Activated T-helper 17 cell treated with anti-CD3 and anti-CD28 coated beads, Interleukin-2, amount 50 U/mL, for 72 hours (primary cell): ENCODE results near the gene EIF4G2. TPM values are rescaled to one million over a fixed set of nuclear protein-coding genes. Genes with fewer than 3 reads are reported as not detected.

Source experiments
- ATAC-seq: fragments of 150-1000 bp; cut with Tn5 transposase; replicated peaks from 2 replicates; pipeline ENCODE4 v1.10.0; 2021; ENCODE audit warnings: mild to moderate bottlenecking, moderate library complexity
- H3K27ac Mint-ChIP-seq: one replicate; pipeline ENCODE4 v1.8.0; 2022; ENCODE audit warnings: mixed read lengths
- H3K27me3 Mint-ChIP-seq: one replicate; pipeline ENCODE4 v1.8.0; 2022; ENCODE audit warnings: mixed read lengths
- H3K36me3 Mint-ChIP-seq: one replicate; pipeline ENCODE4 v1.8.0; 2022; ENCODE audit warnings: low read depth, mild to moderate bottlenecking, mixed read lengths
- H3K4me1 Mint-ChIP-seq: one replicate; pipeline ENCODE4 v1.8.0; 2022; ENCODE audit warnings: mixed read lengths
- H3K4me3 Mint-ChIP-seq: one replicate; pipeline ENCODE4 v1.8.0; 2022; ENCODE audit warnings: mild to moderate bottlenecking, mixed read lengths
- H3K9me3 Mint-ChIP-seq: one replicate; pipeline ENCODE4 v1.8.0; 2022; ENCODE audit warnings: mixed read lengths
- total RNA-seq, 2 donors: library from RNA; stranded (reverse); gene quantifications; one replicate each; pipeline ENCODE4 v1.2.3, GENCODE V29; 2022

Gene EIF4G2
- total RNA-seq, 2 donors from 2014 or later, result 622 to 1,188 TPM

DNA sequence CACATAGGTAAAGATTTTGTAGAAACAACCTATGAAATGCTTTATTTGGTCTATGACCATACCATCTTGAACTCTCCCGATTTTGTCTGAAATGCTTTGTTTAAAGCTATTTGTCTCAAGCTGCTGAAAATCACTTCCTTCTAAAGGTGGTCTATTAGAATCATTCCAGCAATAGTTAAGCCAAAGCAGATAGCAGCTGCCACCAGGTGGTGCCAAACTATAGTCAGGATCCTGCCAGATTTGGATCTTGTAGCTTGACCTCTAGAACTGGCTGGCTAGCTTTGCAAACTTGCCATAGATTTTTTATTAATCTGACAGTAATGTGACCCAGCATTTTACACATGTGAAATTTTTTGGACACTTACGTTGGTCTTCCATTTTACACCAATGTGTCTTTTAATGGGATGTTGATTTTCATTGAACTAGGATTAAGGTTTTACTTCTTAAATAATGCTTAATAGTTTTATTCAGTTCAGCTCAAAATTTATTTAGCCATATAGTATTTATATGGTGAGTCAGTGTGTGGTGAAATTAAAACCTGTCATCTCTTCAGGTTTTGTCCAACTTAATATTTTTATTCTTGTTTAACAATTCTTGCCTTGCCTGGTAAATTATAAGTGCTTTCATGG is 38.0 kb downstream of the EIF4G2 start:
- H3K27me3 Mint-ChIP-seq, result no peaks in the 10 kb centered on the region
- no peaks in the 10 kb centered on the region for H3K36me3 Mint-ChIP-seq
- ATAC-seq, result no peak
- no peaks in the 10 kb centered on the region for H3K9me3 Mint-ChIP-seq
- H3K4me3 Mint-ChIP-seq, result no peak overlapping the region
- H3K27ac Mint-ChIP-seq, result no peak overlapping the region
- H3K4me1 Mint-ChIP-seq, result no peaks in the 10 kb centered on the region

GRCh38 chr11:10764412-10764811 is 44.3 kb downstream of the EIF4G2 start:
- H3K4me1 Mint-ChIP-seq, result no peaks in the 10 kb centered on the region
- no peaks in the 10 kb centered on the region for H3K9me3 Mint-ChIP-seq
- H3K27ac Mint-ChIP-seq, result peak overlapping the region; percentile 17
- H3K4me3 Mint-ChIP-seq, result no peak overlapping the region
- ATAC-seq, result no peak
- no peaks in the 10 kb centered on the region for H3K27me3 Mint-ChIP-seq
- no peaks in the 10 kb centered on the region for H3K36me3 Mint-ChIP-seq

DNA sequence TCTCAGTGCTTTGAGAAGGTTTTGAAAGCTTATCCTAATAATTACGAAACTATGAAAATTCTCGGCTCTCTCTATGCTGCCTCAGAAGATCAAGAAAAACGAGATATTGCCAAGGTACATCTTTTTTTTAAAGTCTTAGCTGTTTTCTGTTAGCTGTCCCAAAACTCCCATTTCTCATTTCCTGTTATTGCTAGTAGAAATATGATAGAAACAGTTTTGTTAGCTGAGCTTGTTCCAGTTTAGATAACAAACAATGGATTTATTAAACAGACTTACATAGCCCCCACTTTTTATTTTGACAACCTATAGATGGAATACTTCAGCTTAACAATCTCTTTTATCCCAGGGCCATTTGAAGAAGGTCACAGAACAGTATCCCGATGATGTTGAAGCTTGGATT is 45.0 kb downstream of the EIF4G2 start:
- H3K27me3 Mint-ChIP-seq, result no peaks in the 10 kb centered on the region
- ATAC-seq, result no peak
- H3K9me3 Mint-ChIP-seq, result no peaks in the 10 kb centered on the region
- no peak overlapping the region for H3K4me3 Mint-ChIP-seq
- peak overlapping the region; percentile 17 for H3K27ac Mint-ChIP-seq
- H3K36me3 Mint-ChIP-seq, result no peaks in the 10 kb centered on the region
- H3K4me1 Mint-ChIP-seq, result no peaks in the 10 kb centered on the region

DNA sequence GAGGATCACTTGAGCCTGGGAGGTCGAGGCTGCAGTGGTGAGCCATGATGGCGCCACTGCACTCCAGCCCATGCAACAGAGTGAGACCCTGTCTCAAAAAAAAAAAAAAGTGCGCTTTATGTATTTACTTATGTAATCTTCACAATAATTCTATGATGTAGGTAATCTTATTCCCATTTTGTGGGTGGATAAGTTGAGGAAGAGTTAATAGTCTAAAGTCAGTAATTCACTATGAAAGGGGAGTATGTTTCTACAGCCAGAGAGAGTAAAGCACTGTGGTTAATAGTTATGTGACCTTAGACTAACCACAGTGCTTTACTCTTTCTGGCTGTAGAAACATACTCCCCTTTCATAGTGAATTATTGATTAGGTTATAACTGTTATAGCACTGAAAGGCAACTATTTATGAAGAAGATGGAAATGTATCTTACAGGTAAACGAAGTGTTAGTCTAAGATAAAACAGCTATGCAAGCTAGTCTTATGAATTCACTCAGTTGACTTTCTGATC is 45.8 kb downstream of the EIF4G2 start:
- Mint-ChIP-seq H3K27ac (peak overlapping the region; percentile 17), H3K4me1 (no peaks in the 10 kb centered on the region), H3K36me3 (no peaks in the 10 kb centered on the region), H3K9me3 (no peaks in the 10 kb centered on the region), H3K4me3 (no peak overlapping the region), H3K27me3 (no peaks in the 10 kb centered on the region)
- ATAC-seq, result no peak

GRCh38 chr11:10762185-10762584 is 46.5 kb downstream of the EIF4G2 start:
- Mint-ChIP-seq H3K36me3 (no peaks in the 10 kb centered on the region), H3K27ac (no peak overlapping the region), H3K4me3 (no peak overlapping the region), H3K4me1 (no peaks in the 10 kb centered on the region), H3K27me3 (no peaks in the 10 kb centered on the region), H3K9me3 (no peaks in the 10 kb centered on the region)
- ATAC-seq, result no peak

GRCh38 chr11:10761085-10761698 is 47.5 kb downstream of the EIF4G2 start:
- Mint-ChIP-seq H3K4me1 (no peaks in the 10 kb centered on the region), H3K36me3 (no peaks in the 10 kb centered on the region), H3K4me3 (no peak overlapping the region), H3K27ac (no peak overlapping the region), H3K27me3 (no peaks in the 10 kb centered on the region), H3K9me3 (no peaks in the 10 kb centered on the region)
- ATAC-seq, result no peak

- Mint-ChIP-seq H3K4me3 (no peak overlapping the region), H3K9me3 (no peaks in the 10 kb centered on the region)
Observed at GRCh38 chr11:10758957-10759356, 49.8 kb downstream of the EIF4G2 start.

DNA sequence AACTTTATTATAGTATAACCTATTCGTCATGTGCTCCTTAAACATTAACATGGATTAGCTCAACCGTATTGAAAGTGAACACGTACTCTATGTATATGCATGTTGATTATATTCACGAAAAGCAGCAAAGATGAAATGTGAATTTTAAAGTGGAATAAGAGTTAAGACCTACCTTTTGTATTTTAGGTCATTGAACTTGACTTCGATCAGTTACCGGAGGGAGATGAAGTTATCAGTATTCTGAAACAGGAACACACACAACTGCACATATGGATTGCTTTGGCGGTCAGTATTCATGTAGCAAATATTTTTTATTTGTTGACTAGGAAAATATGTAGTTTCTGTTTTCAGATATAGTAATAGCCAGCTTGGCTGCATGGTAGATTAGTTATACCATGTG is 56.2 kb downstream of the EIF4G2 start:
- Mint-ChIP-seq H3K4me3 (peak overlapping the region; percentile 96), H3K4me1 (peaks cover 13% of the 10 kb centered on the region), H3K27me3 (no peaks in the 10 kb centered on the region), H3K27ac (no peak overlapping the region), H3K36me3 (peaks cover 7% of the 10 kb centered on the region), H3K9me3 (no peaks in the 10 kb centered on the region)
- no peak for ATAC-seq

More at GRCh38 chr11:10758957-10759356, 49.8 kb downstream of the EIF4G2 start:
- Mint-ChIP-seq H3K27ac (no peak overlapping the region), H3K4me1 (no peaks in the 10 kb centered on the region), H3K27me3 (no peaks in the 10 kb centered on the region), H3K36me3 (no peaks in the 10 kb centered on the region)
- no peak for ATAC-seq

GRCh38 chr11:10752061-10752460 is 56.7 kb downstream of the EIF4G2 start:
- Mint-ChIP-seq H3K36me3 (peaks cover 7% of the 10 kb centered on the region), H3K27ac (peak overlapping the region; percentile 94), H3K9me3 (no peaks in the 10 kb centered on the region), H3K4me3 (peak overlapping the region; percentile 96), H3K27me3 (no peaks in the 10 kb centered on the region), H3K4me1 (peaks cover 13% of the 10 kb centered on the region)
- ATAC-seq, result no peak

GRCh38 chr11:10751581-10751940 is 57.2 kb downstream of the EIF4G2 start:
- H3K4me3 Mint-ChIP-seq, result peak overlapping the region; percentile 96
- H3K27me3 Mint-ChIP-seq, result no peaks in the 10 kb centered on the region
- H3K27ac Mint-ChIP-seq, result peak overlapping the region; percentile 94
- peaks cover 13% of the 10 kb centered on the region for H3K4me1 Mint-ChIP-seq
- H3K9me3 Mint-ChIP-seq, result no peaks in the 10 kb centered on the region
- H3K36me3 Mint-ChIP-seq, result peaks cover 7% of the 10 kb centered on the region
- peak; percentile 22 for ATAC-seq

GRCh38 chr11:10750838-10751580 is 57.7 kb downstream of the EIF4G2 start, which contains the start of gene CTR9:
TSS of gene CTR9 (plus strand) at chr11:10751246. CDS start at chr11:10751413, 167 bp downstream.
- Mint-ChIP-seq H3K9me3 (no peaks in the 10 kb centered on the region), H3K4me3 (peak within 1 kb of the TSS; percentile 96), H3K36me3 (peaks cover 7% of the 10 kb centered on the region), H3K27me3 (no peaks in the 10 kb centered on the region), H3K27ac (peak within 1 kb of the TSS; percentile 94), H3K4me1 (peaks cover 13% of the 10 kb centered on the region)
- ATAC-seq, result peak; percentile 97

GRCh38 chr11:10749476-10749875 is 59.2 kb downstream of the EIF4G2 start:
- peaks cover 7% of the 10 kb centered on the region for H3K36me3 Mint-ChIP-seq
- no peak for ATAC-seq
- H3K27ac Mint-ChIP-seq, result no peak overlapping the region
- peaks cover 17% of the 10 kb centered on the region for H3K4me1 Mint-ChIP-seq
- H3K27me3 Mint-ChIP-seq, result no peaks in the 10 kb centered on the region
- H3K4me3 Mint-ChIP-seq, result peak overlapping the region; percentile 12
- H3K9me3 Mint-ChIP-seq, result no peaks in the 10 kb centered on the region

GRCh38 chr11:10747733-10748132 is 61.0 kb downstream of the EIF4G2 start:
- H3K36me3 Mint-ChIP-seq, result peaks cover 6% of the 10 kb centered on the region
- peaks cover 33% of the 10 kb centered on the region for H3K4me1 Mint-ChIP-seq
- H3K4me3 Mint-ChIP-seq, result no peak overlapping the region
- no peaks in the 10 kb centered on the region for H3K9me3 Mint-ChIP-seq
- no peaks in the 10 kb centered on the region for H3K27me3 Mint-ChIP-seq
- no peak for ATAC-seq
- no peak overlapping the region for H3K27ac Mint-ChIP-seq
